SK-N-SH (cell line): ENCODE measurements around the gene F2RL1. TPM values are rescaled to one million over a fixed set of nuclear protein-coding genes. Genes with fewer than 3 reads are reported as not detected.

ENCODE experiments used
- CTCF ChIA-PET: fragments of 300-600, 350-600 bp; formaldehyde crosslinking; extraction: SDS; loops from one replicate; lab custom pipeline; 2021; lab: Yijun Ruan, JAX
- POLR2A ChIA-PET: fragments of 350-600 bp; sonication (Branson Sonifier 250); formaldehyde crosslinking; extraction: SDS; loops from one replicate; lab custom pipeline; 2020; ENCODE audit warnings: antibody characterized with exemption, inconsistent platforms; lab: Yijun Ruan, JAX
- DNase-seq: peaks from one replicate; pipeline ENCODE4 v3.0.0; 2012
- H2AFZ ChIP-seq: fragments of 200-600 bp; sonication (generic); 2 replicates; pipeline ENCODE4 v1.8.1; 2016; ENCODE audit warnings: antibody characterized with exemption, mild to moderate bottlenecking, low read depth
- H3F3A ChIP-seq: fragments of 200-600 bp; sonication (generic); replicated peaks from 2 replicates; pipeline ENCODE3; 2016; ENCODE audit warnings: antibody characterized with exemption, mild to moderate bottlenecking; ENCODE audit not compliant: insufficient read depth
- H3K27ac ChIP-seq, 2 experiments: fragments of 200-500 bp in 1 of 2; fragments of 200-600 bp in 1 of 2; sonication (Bioruptor generic) in 1 of 2; sonication (generic), shearing (Covaris generic) in 1 of 2; 2 replicates each; pipeline versions ENCODE4 v1.5.1 to v1.6.1; 2014 to 2016; ENCODE audit warnings: low read depth in 2 of 2, inconsistent platforms in 1 of 2, low read length in 1 of 2, mild to moderate bottlenecking in 1 of 2, mixed read lengths in 1 of 2
- H3K27me3 ChIP-seq: fragments of 200-600 bp; sonication (generic), shearing (Covaris generic); 2 replicates; pipeline ENCODE4 v1.6.1; 2016; ENCODE audit warnings: mixed run types; ENCODE audit not compliant: insufficient read depth
- H3K36me3 ChIP-seq, 2 experiments: fragments of 200-500 bp in 1 of 2; fragments of 200-600 bp in 1 of 2; sonication (Bioruptor generic) in 1 of 2; sonication (generic) in 1 of 2; replicated peaks in 1 of 2; 2 replicates each; pipeline versions ENCODE3 to v1.5.1; 2014 to 2016; ENCODE audit warnings: low read length in 1 of 2, mild to moderate bottlenecking in 1 of 2; ENCODE audit not compliant: insufficient read depth in 2 of 2, control insufficient read depth in 1 of 2
- H3K4me1 ChIP-seq, 2 experiments: fragments of 200-500 bp in 1 of 2; fragments of 200-600 bp in 1 of 2; sonication (Bioruptor generic) in 1 of 2; sonication (generic), shearing (Covaris generic) in 1 of 2; 2 replicates each; pipeline versions ENCODE4 v1.5.1 to v1.6.1; 2014 to 2016; ENCODE audit warnings: low read depth in 1 of 2, low read length in 1 of 2, mixed run types in 1 of 2; ENCODE audit not compliant: insufficient read depth in 2 of 2, control insufficient read depth in 1 of 2
- H3K4me2 ChIP-seq: fragments of 200-600 bp; sonication (generic), shearing (Covaris generic); 2 replicates; pipeline ENCODE4 v1.6.1; 2017; ENCODE audit warnings: mixed run types
- H3K4me3 ChIP-seq, 2 experiments: fragments of 200-500 bp in 1 of 2; fragments of 200-600 bp in 1 of 2; sonication (Bioruptor generic) in 1 of 2; sonication (generic), shearing (Covaris generic) in 1 of 2; 2 replicates each; pipeline versions ENCODE4 v1.5.1 to v1.8.1; 2014 to 2016; ENCODE audit warnings: low read depth in 2 of 2, inconsistent platforms in 1 of 2, low read length in 1 of 2, mild to moderate bottlenecking in 1 of 2, mixed read lengths in 1 of 2, moderate library complexity in 1 of 2
- H3K79me2 ChIP-seq: fragments of 200-600 bp; sonication (generic); 2 replicates; pipeline ENCODE4 v1.8.1; 2017; ENCODE audit warnings: mild to moderate bottlenecking; ENCODE audit not compliant: insufficient read depth
- H3K9ac ChIP-seq: fragments of 200-600 bp; sonication (generic); 2 replicates; pipeline ENCODE4 v1.6.1; 2017; ENCODE audit warnings: mixed run types
- H3K9me2 ChIP-seq: fragments of 200-600 bp; sonication (generic); 2 replicates; pipeline ENCODE4 v1.6.1; 2017; ENCODE audit warnings: mixed run types
- H3K9me3 ChIP-seq: fragments of 200-600 bp; sonication (generic); 2 replicates; pipeline ENCODE4 v1.6.1; 2017; ENCODE audit warnings: mixed run types, mild to moderate bottlenecking, moderate library complexity
- H4K20me1 ChIP-seq: fragments of 200-600 bp; sonication (generic); 2 replicates; pipeline ENCODE4 v1.6.1; 2017; ENCODE audit warnings: mild to moderate bottlenecking, mixed run types; ENCODE audit not compliant: insufficient read depth
- ELF1 ChIP-seq: IDR thresholded peaks from 2 replicates; pipeline ENCODE4 v1.4.0; 2012
- EP300 ChIP-seq, 2 experiments: IDR thresholded peaks; 2 replicates each; pipeline versions ENCODE4 v1.4.0 to v1.6.1; 2012; ENCODE audit warnings: borderline replicate concordance in 1 of 2, low read depth in 1 of 2, low read length in 1 of 2
- FOSL2 ChIP-seq: IDR thresholded peaks from 2 replicates; pipeline ENCODE4 v1.4.0; 2012; ENCODE audit warnings: low read depth, mild to moderate bottlenecking, moderate library complexity, borderline replicate concordance
- FOXJ3 ChIP-seq: sonication (generic); formaldehyde crosslinking; IDR thresholded peaks from 2 replicates; pipeline ENCODE4 v1.5.1; 2020; ENCODE audit warnings: mild to moderate bottlenecking, missing genetic modification reagents
- FOXM1 ChIP-seq: IDR thresholded peaks from 2 replicates; pipeline ENCODE4 v1.4.0; 2012; ENCODE audit warnings: low read depth, mild to moderate bottlenecking
- GATA2 ChIP-seq: sonication (generic); formaldehyde crosslinking; IDR thresholded peaks from 2 replicates; pipeline ENCODE4 v1.5.0; 2020; ENCODE audit warnings: mild to moderate bottlenecking, missing genetic modification reagents
- JUND ChIP-seq: IDR thresholded peaks from 2 replicates; pipeline ENCODE4 v1.4.0; 2012
- MXI1 ChIP-seq: IDR thresholded peaks from 2 replicates; pipeline ENCODE4 v1.6.1; 2012; ENCODE audit warnings: mild to moderate bottlenecking, low read depth, low read length, improper control_type of control experiment
- NFIC ChIP-seq: IDR thresholded peaks from 2 replicates; pipeline ENCODE4 v1.4.0; 2012; ENCODE audit warnings: borderline replicate concordance
- NRF1 ChIP-seq: IDR thresholded peaks from 2 replicates; pipeline ENCODE4 v1.6.1; 2012; ENCODE audit warnings: low read depth, mild to moderate bottlenecking, low read length
- POLR2AphosphoS5 ChIP-seq: IDR thresholded peaks from 2 replicates; pipeline ENCODE4 v1.6.1; 2012; ENCODE audit warnings: low read depth, low read length
- RCOR1 ChIP-seq: fragments of 150-350 bp; IDR thresholded peaks from 2 replicates; pipeline ENCODE4 v1.6.1; 2017; ENCODE audit warnings: antibody characterized with exemption, low read length
- REST ChIP-seq: IDR thresholded peaks from 2 replicates; pipeline ENCODE4 v1.6.1; 2012; ENCODE audit warnings: mild to moderate bottlenecking, low read depth, low read length, moderate library complexity
- SIN3A ChIP-seq: IDR thresholded peaks from 2 replicates; pipeline ENCODE4 v1.6.1; 2012; ENCODE audit warnings: low read depth, mild to moderate bottlenecking, low read length, moderate library complexity, borderline replicate concordance
- TCF12 ChIP-seq: IDR thresholded peaks from 2 replicates; pipeline ENCODE4 v1.4.0; 2012
- TEAD4 ChIP-seq: IDR thresholded peaks from 2 replicates; pipeline ENCODE4 v1.4.0; 2012; ENCODE audit warnings: mild to moderate bottlenecking, borderline replicate concordance; ENCODE audit not compliant: insufficient read depth
- USF2 ChIP-seq: fragments of 150-350 bp; IDR thresholded peaks from 2 replicates; pipeline ENCODE4 v1.6.1; 2017; ENCODE audit warnings: antibody characterized with exemption, low read length, low read depth, borderline replicate concordance
- YY1 ChIP-seq: IDR thresholded peaks from 2 replicates; pipeline ENCODE4 v1.4.0; 2012; ENCODE audit warnings: low read depth, mild to moderate bottlenecking
- WGBS: methylation state at CpG from one replicate; pipeline ENCODE4 v1.1.6; 2017; ENCODE audit warnings: low lambda C conversion rate; 5-methylcytosine and 5-hydroxymethylcytosine counted together
- polyA plus RNA-seq, 3 experiments: library from polyadenylated mRNA; depleted of rRNA; stranded (reverse); fragments of >200 nt; gene quantifications; 2 replicates each; pipeline ENCODE4 v1.2.3, GENCODE V29; 2012
- TF ChIP-seq, protein P1 (sequence below): fragments of 150-350 bp; IDR thresholded peaks from 2 replicates; pipeline ENCODE4 v1.6.1; 2016; ENCODE audit warnings: mild to moderate bottlenecking, low read depth, low read length
- TF ChIP-seq, protein P2 (sequence below): IDR thresholded peaks from 2 replicates; pipeline ENCODE4 v1.4.0; 2012; ENCODE audit warnings: low read depth, borderline replicate concordance
- TF ChIP-seq, protein P3 (sequence below): IDR thresholded peaks from 2 replicates; pipeline ENCODE4 v1.4.0; 2012; ENCODE audit warnings: low read depth, borderline replicate concordance
- TF ChIP-seq, protein P4 (sequence below): IDR thresholded peaks from 2 replicates; pipeline ENCODE4 v1.4.0; 2012; ENCODE audit warnings: low read depth
- TF ChIP-seq, protein P5 (sequence below): fragments of 200-600 bp; sonication (generic); IDR thresholded peaks from 2 replicates; pipeline ENCODE4 v1.6.1; 2017; ENCODE audit warnings: antibody characterized with exemption, mild to moderate bottlenecking, moderate library complexity

F2RL1 gene
- polyA plus RNA-seq, 1 of the 3 experiments (the other 2 are of a cell fraction), result 31.3 TPM

DNA sequence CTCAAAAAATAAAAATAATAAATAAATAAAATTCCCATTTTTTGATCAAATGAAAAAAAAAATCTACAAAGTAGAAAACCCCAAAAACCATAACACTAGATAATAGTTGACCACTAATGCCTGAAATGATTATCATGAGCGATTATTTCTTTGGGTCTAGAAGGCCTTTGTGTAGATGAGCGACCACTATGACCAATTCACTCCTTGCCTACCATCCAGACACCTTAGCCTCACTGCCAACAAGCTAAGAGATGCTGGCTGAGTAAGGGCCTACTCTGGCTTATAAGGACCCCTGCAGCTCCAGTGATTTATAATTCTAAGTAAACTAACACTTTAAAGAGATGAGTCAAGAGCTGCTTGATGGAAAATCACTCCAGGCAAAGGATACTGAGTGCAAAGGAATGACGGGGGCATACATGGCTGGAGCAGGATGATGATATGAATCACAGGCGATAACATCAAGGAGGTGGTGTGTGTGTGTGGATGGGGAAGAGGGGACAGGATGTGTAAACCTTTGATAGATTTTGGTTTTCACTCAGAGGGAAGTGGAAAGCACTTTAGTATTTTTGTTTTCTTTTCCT is 4.8 kb upstream of the F2RL1 start:
- peak overlapping the region; percentile 66; the same call in 1 of the 2 replicates for H3K4me2 ChIP-seq
- H3K9me3 ChIP-seq, result no peaks in the 10 kb centered on the region
- H3K27me3 ChIP-seq, result no peaks in the 10 kb centered on the region
- H3K4me3 ChIP-seq, result no peak overlapping the region
- peaks cover 44% of the 10 kb centered on the region for H3F3A ChIP-seq
- peak overlapping the region in 1 of 2 experiments; percentile 98; a peak in 2 of 4 replicates for H3K27ac ChIP-seq
- ChIA-PET POLR2A (no interaction called here), CTCF (no interaction called here)
- peaks cover 4 to 17% of the 10 kb centered on the region in 2 experiments; a peak in 2 of 4 replicates for H3K4me1 ChIP-seq
- H3K9me2 ChIP-seq, result no peaks in the 10 kb centered on the region
- no peak overlapping the region for H2AFZ ChIP-seq
- no peaks in the 10 kb centered on the region for H3K79me2 ChIP-seq
- H3K36me3 ChIP-seq, result no peaks in the 10 kb centered on the region
- H3K9ac ChIP-seq, result peak overlapping the region; percentile 61; the same call in 1 of the 2 replicates
- 13% methylated on average over 4 of the region's 4 CpGs for WGBS
- no peaks in the 10 kb centered on the region for H4K20me1 ChIP-seq
- DNase-seq, result no peak
- TF ChIP-seq, protein P1, sequence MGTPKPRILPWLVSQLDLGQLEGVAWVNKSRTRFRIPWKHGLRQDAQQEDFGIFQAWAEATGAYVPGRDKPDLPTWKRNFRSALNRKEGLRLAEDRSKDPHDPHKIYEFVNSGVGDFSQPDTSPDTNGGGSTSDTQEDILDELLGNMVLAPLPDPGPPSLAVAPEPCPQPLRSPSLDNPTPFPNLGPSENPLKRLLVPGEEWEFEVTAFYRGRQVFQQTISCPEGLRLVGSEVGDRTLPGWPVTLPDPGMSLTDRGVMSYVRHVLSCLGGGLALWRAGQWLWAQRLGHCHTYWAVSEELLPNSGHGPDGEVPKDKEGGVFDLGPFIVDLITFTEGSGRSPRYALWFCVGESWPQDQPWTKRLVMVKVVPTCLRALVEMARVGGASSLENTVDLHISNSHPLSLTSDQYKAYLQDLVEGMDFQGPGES, result no peak
- TF ChIP-seq, protein P2, sequence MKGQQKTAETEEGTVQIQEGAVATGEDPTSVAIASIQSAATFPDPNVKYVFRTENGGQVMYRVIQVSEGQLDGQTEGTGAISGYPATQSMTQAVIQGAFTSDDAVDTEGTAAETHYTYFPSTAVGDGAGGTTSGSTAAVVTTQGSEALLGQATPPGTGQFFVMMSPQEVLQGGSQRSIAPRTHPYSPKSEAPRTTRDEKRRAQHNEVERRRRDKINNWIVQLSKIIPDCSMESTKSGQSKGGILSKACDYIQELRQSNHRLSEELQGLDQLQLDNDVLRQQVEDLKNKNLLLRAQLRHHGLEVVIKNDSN, result no peak
- TF ChIP-seq ELF1 (no peak), EP300 (IDR thresholded peaks at IDR 0.05; ENCODE audit: borderline replicate concordance in 1 of 2, low read depth in 1 of 2, low read length in 1 of 2) (peak in 1 of 2 experiments; percentile 98; a peak in 3 of 4 replicates), RCOR1 (no peak), JUND (peak; percentile 98), FOXJ3 (no peak), NRF1 (no peak), TCF12 (peak; percentile 97), REST (peak; percentile 69), SIN3A (0 out of 2 replicates have a peak, but pooled peaks have one; percentile 69), POLR2AphosphoS5 (peak; percentile 70; the same call in 1 of the 2 replicates), TEAD4 (peak; percentile 91; the same call in 1 of the 2 replicates), FOSL2 (peak; percentile 96), FOXM1 (peak; percentile 91), NFIC (peak; percentile 85; the same call in 1 of the 2 replicates), USF2 (no peak), MXI1 (no peak), GATA2 (CRISPR knock-in tag) (no peak), YY1 (no peak)
- TF ChIP-seq, protein P3, sequence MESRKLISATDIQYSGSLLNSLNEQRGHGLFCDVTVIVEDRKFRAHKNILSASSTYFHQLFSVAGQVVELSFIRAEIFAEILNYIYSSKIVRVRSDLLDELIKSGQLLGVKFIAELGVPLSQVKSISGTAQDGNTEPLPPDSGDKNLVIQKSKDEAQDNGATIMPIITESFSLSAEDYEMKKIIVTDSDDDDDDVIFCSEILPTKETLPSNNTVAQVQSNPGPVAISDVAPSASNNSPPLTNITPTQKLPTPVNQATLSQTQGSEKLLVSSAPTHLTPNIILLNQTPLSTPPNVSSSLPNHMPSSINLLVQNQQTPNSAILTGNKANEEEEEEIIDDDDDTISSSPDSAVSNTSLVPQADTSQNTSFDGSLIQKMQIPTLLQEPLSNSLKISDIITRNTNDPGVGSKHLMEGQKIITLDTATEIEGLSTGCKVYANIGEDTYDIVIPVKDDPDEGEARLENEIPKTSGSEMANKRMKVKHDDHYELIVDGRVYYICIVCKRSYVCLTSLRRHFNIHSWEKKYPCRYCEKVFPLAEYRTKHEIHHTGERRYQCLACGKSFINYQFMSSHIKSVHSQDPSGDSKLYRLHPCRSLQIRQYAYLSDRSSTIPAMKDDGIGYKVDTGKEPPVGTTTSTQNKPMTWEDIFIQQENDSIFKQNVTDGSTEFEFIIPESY, result peak; percentile 86; the same call in 1 of the 2 replicates
- TF ChIP-seq, protein P4, sequence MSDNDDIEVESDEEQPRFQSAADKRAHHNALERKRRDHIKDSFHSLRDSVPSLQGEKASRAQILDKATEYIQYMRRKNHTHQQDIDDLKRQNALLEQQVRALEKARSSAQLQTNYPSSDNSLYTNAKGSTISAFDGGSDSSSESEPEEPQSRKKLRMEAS, result peak; percentile 80
- TF ChIP-seq, protein P5, sequence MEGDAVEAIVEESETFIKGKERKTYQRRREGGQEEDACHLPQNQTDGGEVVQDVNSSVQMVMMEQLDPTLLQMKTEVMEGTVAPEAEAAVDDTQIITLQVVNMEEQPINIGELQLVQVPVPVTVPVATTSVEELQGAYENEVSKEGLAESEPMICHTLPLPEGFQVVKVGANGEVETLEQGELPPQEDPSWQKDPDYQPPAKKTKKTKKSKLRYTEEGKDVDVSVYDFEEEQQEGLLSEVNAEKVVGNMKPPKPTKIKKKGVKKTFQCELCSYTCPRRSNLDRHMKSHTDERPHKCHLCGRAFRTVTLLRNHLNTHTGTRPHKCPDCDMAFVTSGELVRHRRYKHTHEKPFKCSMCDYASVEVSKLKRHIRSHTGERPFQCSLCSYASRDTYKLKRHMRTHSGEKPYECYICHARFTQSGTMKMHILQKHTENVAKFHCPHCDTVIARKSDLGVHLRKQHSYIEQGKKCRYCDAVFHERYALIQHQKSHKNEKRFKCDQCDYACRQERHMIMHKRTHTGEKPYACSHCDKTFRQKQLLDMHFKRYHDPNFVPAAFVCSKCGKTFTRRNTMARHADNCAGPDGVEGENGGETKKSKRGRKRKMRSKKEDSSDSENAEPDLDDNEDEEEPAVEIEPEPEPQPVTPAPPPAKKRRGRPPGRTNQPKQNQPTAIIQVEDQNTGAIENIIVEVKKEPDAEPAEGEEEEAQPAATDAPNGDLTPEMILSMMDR, result no peak
